A673 (cell line): ENCODE measurements around the gene YBX2.

Experiments
- CTCF ChIP-seq: fragments of 300-800, 200-600 bp; sonication (generic); conservative IDR thresholded peaks from 2 replicates; pipeline ENCODE4 v1.5.1; 2017; ENCODE audit warnings: low read depth, mild to moderate bottlenecking, antibody characterized with exemption, low read length, moderate library complexity, mixed read lengths
- EZH2 ChIP-seq: fragments of 200-600 bp; sonication (generic); IDR thresholded peaks from 2 replicates; pipeline ENCODE4 v1.6.1; 2017; ENCODE audit warnings: borderline replicate concordance, low read depth, mild to moderate bottlenecking, mixed read lengths, antibody characterized with exemption, low read length; ENCODE audit not compliant: poor library complexity, severe bottlenecking

GRCh38 chr17:7295230-7296180 is 1.1 kb upstream of the YBX2 start:
- TF ChIP-seq CTCF (no peak), EZH2 (no peak)
